Hepatocyte (in vitro differentiated cells): ENCODE measurements around the gene GATAD2A.

ENCODE experiments used
- CTCF ChIP-seq: fragments of 200-600 bp; sonication (generic); IDR thresholded peaks from 2 replicates; pipeline ENCODE4 v1.5.1; 2016; ENCODE audit warnings: antibody characterized with exemption, mild to moderate bottlenecking; ENCODE audit not compliant: poor library complexity
- EZH2 ChIP-seq: fragments of 200-600 bp; sonication (generic); IDR thresholded peaks from 2 replicates; pipeline ENCODE4 v1.6.1; 2016; ENCODE audit warnings: antibody characterized with exemption, mild to moderate bottlenecking, borderline replicate concordance
- EZH2phosphoT487 ChIP-seq: fragments of 200-600 bp; sonication (generic); IDR thresholded peaks from one replicate; pipeline ENCODE4 v1.6.1; 2018; ENCODE audit warnings: antibody characterized with exemption, mild to moderate bottlenecking, low read depth, moderate library complexity; ENCODE audit not compliant: unreplicated experiment, severe bottlenecking

- no peak for TF ChIP-seq CTCF
- TF ChIP-seq EZH2phosphoT487 = no peak
- no peak for TF ChIP-seq EZH2
Observed at GRCh38 chr19:19488875-19489690, 83.6 kb downstream of the GATAD2A start.
